GM06990 (cell line): ENCODE results near the gene VAV3.

Source experiments
- DNase-seq: peaks from one replicate; pipeline ENCODE4 v3.0.0-alpha.2; 2011; ENCODE audit not compliant: insufficient read length; ENCODE audit errors: extremely low read depth
- H3K27me3 ChIP-seq: replicated peaks from 2 replicates; pipeline ENCODE4 v1.6.0; 2011; ENCODE audit warnings: low read length; ENCODE audit not compliant: control insufficient read depth, insufficient read depth
- H3K36me3 ChIP-seq: 2 replicates; pipeline ENCODE4 v1.5.1; 2011; ENCODE audit warnings: low read length; ENCODE audit not compliant: control insufficient read depth, insufficient read depth
- H3K4me3 ChIP-seq: replicated peaks from 2 replicates; pipeline ENCODE4 v1.5.1; 2011; ENCODE audit warnings: low read depth, mild to moderate bottlenecking, control low read depth, low read length
- CTCF ChIP-seq: IDR thresholded peaks from 2 replicates; pipeline ENCODE4 v1.5.1; 2011; ENCODE audit warnings: low read length, control low read depth, mild to moderate bottlenecking, inconsistent platforms; ENCODE audit not compliant: insufficient read depth, poor library complexity, severe bottlenecking

The VAV3 gene

GRCh38 chr1:107538502-107538901, 426.5 kb downstream of the VAV3 start:
- H3K27me3 ChIP-seq: no peaks in the 10 kb centered on the region
- DNase-seq: no peak
- no peak overlapping the region for H3K4me3 ChIP-seq
- H3K36me3 ChIP-seq: no peaks in the 10 kb centered on the region
- no peak for TF ChIP-seq CTCF

- Histone ChIP-seq H3K4me3 (no peak overlapping the region), H3K36me3 (no peaks in the 10 kb centered on the region), H3K27me3 (no peaks in the 10 kb centered on the region)
- DNase-seq: no peak
- TF ChIP-seq CTCF: no peak
Measured at GRCh38 chr1:107536266-107536665, 428.7 kb downstream of the VAV3 start.

- Histone ChIP-seq H3K27me3 (no peaks in the 10 kb centered on the region; the same call in 1 of the 2 replicates), H3K4me3 (no peak overlapping the region), H3K36me3 (no peaks in the 10 kb centered on the region)
- no peak for DNase-seq
- no peak for TF ChIP-seq CTCF
Measured at GRCh38 chr1:107535091-107535490, 429.9 kb downstream of the VAV3 start.

- no peaks in the 10 kb centered on the region for H3K36me3 ChIP-seq
- H3K27me3 ChIP-seq: no peaks in the 10 kb centered on the region; the same call in 1 of the 2 replicates
- no peak for DNase-seq
- no peak overlapping the region for H3K4me3 ChIP-seq
- TF ChIP-seq CTCF: no peak
Measured at GRCh38 chr1:107534632-107535031, 430.3 kb downstream of the VAV3 start.

GRCh38 chr1:107533436-107533835, 431.5 kb downstream of the VAV3 start:
- DNase-seq: no peak
- TF ChIP-seq CTCF: no peak
- H3K27me3 ChIP-seq: no peaks in the 10 kb centered on the region; the same call in 1 of the 2 replicates

GRCh38 chr1:107532318-107532717, 432.7 kb downstream of the VAV3 start:
- no peak for DNase-seq

More at GRCh38 chr1:107533436-107533835, 431.5 kb downstream of the VAV3 start:
- H3K36me3 ChIP-seq: no peaks in the 10 kb centered on the region
- no peak overlapping the region for H3K4me3 ChIP-seq

More at GRCh38 chr1:107532318-107532717, 432.7 kb downstream of the VAV3 start:
- Histone ChIP-seq H3K36me3 (no peaks in the 10 kb centered on the region), H3K4me3 (no peak overlapping the region), H3K27me3 (no peaks in the 10 kb centered on the region; the same call in 1 of the 2 replicates)
- no peak for TF ChIP-seq CTCF
